Measurements from ENCODE around the gene BTC.
"Not testable (repeated sequence)": the region's sequence is repeated elsewhere in the genome, so short reads cannot be mapped to it uniquely, and the experiment has no call there.

The BTC gene

GRCh38 chr4:74714611-74715130, 79.7 kb downstream of the BTC start:
- no peak overlapping the region for H3K4me3 ChIP-seq (ENCODE audit: low read depth, low read length)
- TF ChIP-seq CTCF (IDR thresholded peaks at IDR 0.05; ENCODE audit: borderline replicate concordance, insufficient read depth, low read depth, low read length): no peak

- not testable (repeated sequence) for H3K4me3 ChIP-seq (ENCODE audit: low read depth, low read length)
Measured at GRCh38 chr4:74708135-74708534, 86.2 kb downstream of the BTC start.

Measured in GM12875 (cell line).